ENCODE data around the gene IFI30. TPM values are rescaled to one million over a fixed set of nuclear protein-coding genes. Genes with fewer than 3 reads are reported as not detected.

The IFI30 gene
- total RNA-seq = 0.48 TPM in 1 of 2 replicates, not detected in the other

DNA sequence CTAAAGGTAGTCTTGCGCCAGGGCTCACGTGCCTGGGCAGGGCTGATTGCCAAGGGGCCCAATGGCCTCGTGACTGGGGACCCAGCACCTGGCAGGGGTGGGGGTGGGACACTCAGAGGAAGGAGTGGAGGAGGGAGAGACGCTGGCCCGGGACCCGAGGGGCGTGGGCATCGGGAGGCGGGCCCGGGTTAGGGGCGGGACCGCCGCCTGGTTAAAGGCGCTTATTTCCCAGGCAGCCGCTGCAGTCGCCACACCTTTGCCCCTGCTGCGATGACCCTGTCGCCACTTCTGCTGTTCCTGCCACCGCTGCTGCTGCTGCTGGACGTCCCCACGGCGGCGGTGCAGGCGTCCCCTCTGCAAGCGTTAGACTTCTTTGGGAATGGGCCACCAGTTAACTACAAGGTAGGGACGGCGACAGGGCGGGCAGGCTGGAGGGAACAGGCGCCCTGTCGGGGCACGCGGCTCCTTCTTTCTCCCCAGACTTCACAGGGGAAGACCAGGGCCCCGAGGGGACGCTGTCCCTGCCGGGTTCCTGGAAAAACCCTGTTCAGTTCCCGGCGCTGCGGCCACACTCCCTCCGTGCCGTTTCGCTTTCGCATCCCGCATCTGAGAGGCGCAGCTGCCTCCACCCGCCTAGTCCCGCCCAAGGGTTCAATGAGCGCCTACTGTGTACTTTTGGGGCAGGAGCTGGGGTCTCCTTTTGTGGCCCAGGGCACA lies at the start of gene IFI30:
IFI30 (plus strand) TSS at position 242 of the 717 bp plus-strand sequence; CDS start at position 271, 29 bp downstream.

DNA sequence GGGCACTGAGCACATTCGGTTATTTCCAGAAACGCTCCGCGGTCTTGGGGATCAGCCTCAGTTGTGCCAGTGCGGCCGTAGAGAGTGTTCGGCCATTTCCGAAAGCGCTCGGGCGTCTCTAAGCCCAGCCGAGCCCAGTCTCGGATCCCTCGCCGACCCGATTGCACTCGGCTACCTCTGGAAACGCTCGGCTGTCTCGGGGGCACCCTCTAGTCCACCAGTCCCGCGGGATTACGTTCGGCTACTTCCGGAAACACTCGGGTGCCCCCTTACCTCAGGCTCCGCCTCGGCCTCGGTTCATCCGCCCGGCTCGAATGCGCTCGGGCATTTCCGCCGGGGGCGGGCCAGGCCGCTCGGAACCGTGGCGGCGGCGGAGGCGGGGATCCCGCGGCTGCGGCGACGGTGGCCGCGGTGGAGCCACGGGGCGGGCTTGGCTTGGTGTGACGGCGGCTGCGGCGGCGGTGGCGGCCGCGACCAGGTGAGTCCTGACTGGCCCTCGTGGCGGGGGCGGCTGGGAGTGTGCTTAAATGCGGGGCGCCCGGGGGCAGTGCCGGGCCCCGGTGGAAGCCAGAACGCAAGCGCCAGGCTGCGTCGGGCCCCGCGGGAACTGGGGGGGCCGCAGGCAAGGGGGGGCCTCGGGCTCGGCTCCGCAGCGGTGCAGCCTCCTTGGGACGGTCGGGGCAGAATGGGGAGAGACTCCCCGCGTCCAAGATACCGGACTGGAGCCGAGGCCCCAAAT lies 20.6 kb upstream of the IFI30 start, which contains the start of gene PIK3R2:
PIK3R2 (plus strand) TSS at position 347 of the 739 bp plus-strand sequence. CDS start 2,717 bp downstream, outside the sequence.

DNA sequence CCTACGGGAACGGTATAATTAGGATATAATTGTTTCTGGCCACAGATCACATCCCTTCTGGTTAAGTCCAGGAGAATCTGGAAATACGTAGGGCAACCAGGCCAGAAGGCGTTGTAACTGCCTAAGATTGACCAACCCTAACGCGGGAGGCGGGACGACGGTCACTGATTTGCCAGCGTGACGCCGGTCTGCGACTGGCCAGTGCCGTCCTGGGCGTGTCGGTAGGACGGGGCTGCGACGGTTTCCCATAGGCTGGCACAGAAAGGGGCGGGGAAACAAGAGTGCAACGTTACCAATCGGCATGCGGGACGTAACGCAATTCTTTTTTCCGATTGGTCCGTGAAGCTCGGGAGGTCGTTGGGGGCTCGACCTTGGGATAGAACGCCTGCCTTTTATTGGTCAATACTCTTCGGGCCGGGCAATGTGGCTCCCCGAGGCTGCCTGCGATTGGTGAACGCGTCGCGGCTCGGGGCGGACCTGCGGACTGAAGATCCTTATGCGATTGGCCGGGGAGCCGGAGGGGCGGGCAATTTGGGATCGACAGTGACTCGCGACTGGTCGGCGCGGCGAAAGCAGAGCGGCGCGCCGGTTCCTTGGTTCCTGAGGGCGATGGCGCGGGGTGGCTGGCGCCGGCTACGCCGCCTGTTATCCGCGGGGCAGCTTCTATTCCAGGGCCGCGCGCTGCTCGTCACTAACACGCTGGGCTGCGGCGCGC lies 19.2 kb downstream of the IFI30 start, which contains the start of gene MPV17L2:
MPV17L2 (plus strand) TSS at position 546 of the 715 bp plus-strand sequence; CDS start at position 610, 64 bp downstream.

DNA sequence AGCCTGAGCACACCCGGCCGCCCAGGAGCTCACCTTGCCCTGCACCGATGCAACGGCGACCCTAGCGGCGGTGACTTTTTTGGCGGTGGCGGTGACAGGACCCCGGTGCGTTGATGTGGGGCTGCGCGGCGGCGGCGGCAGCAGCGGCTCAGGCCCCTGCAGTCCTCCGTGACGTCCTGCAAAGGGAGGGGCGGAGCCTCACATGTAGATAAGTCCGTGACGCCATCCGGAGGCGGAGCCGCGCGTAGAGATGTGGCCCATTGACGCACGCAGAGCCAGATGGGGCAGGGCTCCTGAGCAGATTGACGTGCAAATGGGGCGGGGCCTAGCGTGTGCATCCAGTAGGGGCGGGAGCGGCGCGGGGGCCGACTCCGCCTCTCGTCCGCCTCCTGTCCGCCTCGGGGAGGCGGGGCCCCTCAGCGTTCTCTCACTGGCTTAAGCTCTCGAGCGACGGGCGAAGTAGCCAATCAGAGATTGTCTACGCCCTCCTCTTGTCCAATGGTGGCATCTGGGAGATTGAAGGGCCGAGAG lies 30.3 kb downstream of the IFI30 start, which contains the start of gene RAB3A:
RAB3A (minus strand) TSS at position 180 of the 531 bp plus-strand sequence. CDS start 1,302 bp downstream, outside the sequence.

DNA sequence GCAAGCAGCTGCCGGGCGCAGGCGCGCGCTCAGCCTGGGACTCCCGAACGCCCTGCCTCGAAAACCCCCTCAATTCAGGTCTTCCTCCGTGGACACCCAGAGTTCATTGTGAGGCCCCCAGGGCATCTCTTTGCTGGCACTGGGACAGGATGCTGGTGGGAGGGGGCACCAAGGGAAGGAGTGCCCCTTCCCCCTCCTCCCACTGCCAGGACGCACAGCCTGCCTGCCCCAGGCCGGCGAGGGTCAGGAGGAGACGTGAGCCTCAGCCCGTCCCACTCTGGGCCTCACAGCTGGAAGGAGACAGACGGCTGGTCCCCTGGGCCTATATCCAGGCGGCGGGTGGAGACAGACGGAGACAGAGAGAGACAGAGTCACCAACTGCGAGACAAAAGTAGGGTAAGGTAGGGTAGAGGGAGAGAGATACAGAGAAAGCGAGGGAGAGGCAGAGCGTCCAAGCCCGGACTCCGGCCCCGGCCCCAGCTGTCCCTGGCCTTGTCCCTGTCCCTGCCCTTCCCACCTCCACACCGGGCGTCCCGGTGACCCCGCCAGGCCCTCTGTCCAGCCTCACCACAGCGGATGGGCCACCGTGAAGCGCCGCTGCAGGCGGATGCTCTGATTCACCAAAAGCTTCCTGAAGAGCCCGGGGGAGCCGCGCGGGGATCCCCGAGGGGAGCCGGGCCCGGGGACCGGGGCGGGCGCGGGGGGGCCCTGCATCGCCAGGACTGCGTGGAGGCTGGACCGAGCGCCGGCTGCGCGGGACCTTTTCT lies 52.3 kb downstream of the IFI30 start, which contains the start of gene PDE4C:
PDE4C (minus strand) TSS at position 737 of the 767 bp plus-strand sequence; CDS start at position 714, 23 bp downstream.

Small RNAs within 50 kb of the gene (small RNA-seq; reads per million reads assigned to genes)
- not detected for gene IFI30

Other genes with a start within 250 kb of the IFI30 start
- gene CCDC124, start 240.8 kb upstream of the IFI30 start, total RNA-seq = 32.3 and 35.7 TPM in 2 replicates
- not detected in 2 replicates for gene KCNN1, start 206.7 kb upstream of the IFI30 start, total RNA-seq
- gene ARRDC2, start 165.6 kb upstream of the IFI30 start, total RNA-seq = 13.1 and 20.9 TPM in 2 replicates
- 0.10 TPM in 1 of 2 replicates, not detected in the other for gene IL12RB1, start 86.9 kb upstream of the IFI30 start, total RNA-seq
- gene MAST3, start 76.0 kb upstream of the IFI30 start, total RNA-seq = 2.0 and 2.8 TPM in 2 replicates
- gene PIK3R2, start 20.6 kb upstream of the IFI30 start, total RNA-seq = 10.8 and 11.1 TPM in 2 replicates
- 12.1 and 12.7 TPM in 2 replicates for gene MPV17L2, start 19.4 kb downstream of the IFI30 start, total RNA-seq
- gene RAB3A, start 30.2 kb downstream of the IFI30 start, total RNA-seq = 0.65 and 0.67 TPM in 2 replicates
- 0.33 TPM in 1 of 2 replicates, not detected in the other for gene PDE4C, start 52.6 kb downstream of the IFI30 start, total RNA-seq
- 0.29 and 0.33 TPM in 2 replicates for gene IQCN, start 100.6 kb downstream of the IFI30 start, total RNA-seq
- 91.6 and 136 TPM in 2 replicates for gene JUND, start 107.8 kb downstream of the IFI30 start, total RNA-seq
- gene LSM4, start 149.3 kb downstream of the IFI30 start, total RNA-seq = 120 and 135 TPM in 2 replicates
- gene PGPEP1, start 166.8 kb downstream of the IFI30 start, total RNA-seq = 19.3 and 21.9 TPM in 2 replicates
- gene GDF15, start 212.3 kb downstream of the IFI30 start, total RNA-seq = 87.0 and 159 TPM in 2 replicates
- gene LRRC25, start 223.8 kb downstream of the IFI30 start, total RNA-seq = not detected in 2 replicates
- 93.7 and 138 TPM in 2 replicates for gene SSBP4, start 245.6 kb downstream of the IFI30 start, total RNA-seq